DND-41 (cell line): ENCODE measurements around the gene EIF3I.

Experiments
- ATAC-seq: fragments of 200-7000 bp; cut with Tn5 transposase; 3 replicates; pipeline ENCODE4 v1.9.1; 2021; ENCODE audit warnings: low read depth; ENCODE audit not compliant: insufficient read depth
- DNase-seq: peaks from one replicate; pipeline ENCODE4 v3.0.0-alpha.2; 2020
- H2AFZ ChIP-seq: 2 replicates; pipeline ENCODE4 v1.6.0; 2012; ENCODE audit warnings: low read depth, low read length
- H3K27ac ChIP-seq: 2 replicates; pipeline ENCODE4 v1.5.1; 2012; ENCODE audit warnings: low read length, inconsistent platforms
- H3K27me3 ChIP-seq: fragments of 200-600 bp; sonication (generic); 2 replicates; pipeline ENCODE4 v1.6.0; 2012; ENCODE audit warnings: low read length, mild to moderate bottlenecking, inconsistent platforms; ENCODE audit not compliant: insufficient read depth, poor library complexity
- H3K36me3 ChIP-seq: 2 replicates; pipeline ENCODE4 v1.5.1; 2012; ENCODE audit warnings: low read length, inconsistent platforms; ENCODE audit not compliant: insufficient read depth
- H3K4me1 ChIP-seq: 2 replicates; pipeline ENCODE4 v1.5.1; 2012; ENCODE audit warnings: mild to moderate bottlenecking, low read length; ENCODE audit not compliant: insufficient read depth
- H3K4me2 ChIP-seq: 2 replicates; pipeline ENCODE4 v1.6.0; 2012; ENCODE audit warnings: mild to moderate bottlenecking, moderate library complexity, low read length, inconsistent platforms; ENCODE audit not compliant: insufficient read depth
- H3K4me3 ChIP-seq, 2 experiments: fragments of 200-600 bp in 1 of 2; shearing (Covaris generic) in 1 of 2; 2 replicates each; pipeline ENCODE4 v1.5.1; 2012 to 2016; ENCODE audit warnings: inconsistent platforms in 2 of 2, low read length in 2 of 2, mild to moderate bottlenecking in 2 of 2, low read depth in 1 of 2, moderate library complexity in 1 of 2
- H3K79me2 ChIP-seq: 2 replicates; pipeline ENCODE4 v1.6.0; 2012; ENCODE audit warnings: low read length, inconsistent platforms; ENCODE audit not compliant: insufficient read depth
- H3K9ac ChIP-seq: 2 replicates; pipeline ENCODE4 v1.6.0; 2012; ENCODE audit warnings: low read depth, mild to moderate bottlenecking, inconsistent platforms, low read length, moderate library complexity
- H3K9me3 ChIP-seq: 2 replicates; pipeline ENCODE4 v1.5.1; 2012; ENCODE audit warnings: low read length, moderate library complexity, mild to moderate bottlenecking, inconsistent platforms; ENCODE audit not compliant: insufficient read depth, severe bottlenecking
- H4K20me1 ChIP-seq: 2 replicates; pipeline ENCODE4 v1.6.0; 2012; ENCODE audit warnings: low read length; ENCODE audit not compliant: insufficient read depth
- CTCF ChIP-seq: IDR thresholded peaks from 2 replicates; pipeline ENCODE4 v1.5.1; 2012; ENCODE audit warnings: borderline replicate concordance, low read length, moderate library complexity, mild to moderate bottlenecking; ENCODE audit not compliant: poor library complexity, severe bottlenecking; ENCODE audit errors: extremely low read depth
- EZH2 ChIP-seq: IDR thresholded peaks from 3 replicates; pipeline ENCODE4 v1.6.1; 2012; ENCODE audit warnings: borderline replicate concordance, low read depth, mild to moderate bottlenecking, moderate library complexity, low read length, inconsistent platforms; ENCODE audit not compliant: severe bottlenecking

EIF3I gene

GRCh38 chr1:32239790-32240139 is 17.6 kb downstream of the EIF3I start:
- no peak overlapping the region for H3K4me3 ChIP-seq
- no peak overlapping the region for H3K27ac ChIP-seq
- no peaks in the 10 kb centered on the region for H3K36me3 ChIP-seq
- no peak overlapping the region for H3K4me2 ChIP-seq
- no peak for ATAC-seq
- H3K27me3 ChIP-seq, result no peaks in the 10 kb centered on the region
- H3K9ac ChIP-seq, result no peak overlapping the region
- H4K20me1 ChIP-seq, result no peaks in the 10 kb centered on the region
- H2AFZ ChIP-seq, result no peak overlapping the region
- TF ChIP-seq CTCF, result no peak
- TF ChIP-seq EZH2, result no peak
- no peaks in the 10 kb centered on the region for H3K79me2 ChIP-seq
- H3K4me1 ChIP-seq, result no peaks in the 10 kb centered on the region
- H3K9me3 ChIP-seq, result no peaks in the 10 kb centered on the region
- DNase-seq, result no peak

- TF ChIP-seq CTCF (no peak), EZH2 (no peak)
- Histone ChIP-seq H3K36me3 (no peaks in the 10 kb centered on the region), H3K79me2 (no peaks in the 10 kb centered on the region), H4K20me1 (no peaks in the 10 kb centered on the region), H3K9ac (no peak overlapping the region), H2AFZ (no peak overlapping the region), H3K27ac (no peak overlapping the region), H3K4me1 (no peaks in the 10 kb centered on the region), H3K4me3 (no peak overlapping the region), H3K9me3 (no peaks in the 10 kb centered on the region), H3K4me2 (no peak overlapping the region), H3K27me3 (no peaks in the 10 kb centered on the region)
- DNase-seq (no peak), ATAC-seq (no peak)
Observed at GRCh38 chr1:32240140-32240951, 18.1 kb downstream of the EIF3I start.

- Histone ChIP-seq H3K27me3 (no peaks in the 10 kb centered on the region), H3K27ac (no peak overlapping the region), H3K9ac (no peak overlapping the region), H3K79me2 (no peaks in the 10 kb centered on the region), H3K36me3 (no peaks in the 10 kb centered on the region), H4K20me1 (no peaks in the 10 kb centered on the region), H3K4me3 (no peak overlapping the region), H2AFZ (no peak overlapping the region), H3K9me3 (no peaks in the 10 kb centered on the region), H3K4me2 (no peak overlapping the region), H3K4me1 (no peaks in the 10 kb centered on the region)
- DNase-seq, result no peak
- ATAC-seq, result no peak
- TF ChIP-seq EZH2, result no peak
- TF ChIP-seq CTCF, result no peak
Observed at GRCh38 chr1:32241001-32241763, 19.0 kb downstream of the EIF3I start.
